Hematopoietic multipotent progenitor cell (in vitro differentiated cells): ENCODE measurements around the gene BPIFB6. TPM values are rescaled to one million over a fixed set of nuclear protein-coding genes. Genes with fewer than 3 reads are reported as not detected.

ENCODE experiments used
- DNase-seq, 3 donors: peaks; one replicate each; pipeline ENCODE4 v3.0.0-alpha.2; 2011 to 2015; ENCODE audit warnings: low read depth in 2 of 3, low spot score in 2 of 3
- total RNA-seq: library from RNA; depleted of rRNA; stranded (reverse); fragments of >200 nt; gene quantifications from one replicate; pipeline ENCODE4 v1.2.3, GENCODE V29; 2012

The BPIFB6 gene
- total RNA-seq, 1 donor, result not detected

GRCh38 chr20:33082546-33082945 is 51.1 kb downstream of the BPIFB6 start:
- DNase-seq, result no peak

- no peak for DNase-seq
Observed at GRCh38 chr20:33083544-33084340, 52.3 kb downstream of the BPIFB6 start.

- DNase-seq, result no peak
Observed at GRCh38 chr20:33084722-33085121, 53.3 kb downstream of the BPIFB6 start.

GRCh38 chr20:33086052-33086722 is 54.7 kb downstream of the BPIFB6 start:
- no peak for DNase-seq

GRCh38 chr20:33091147-33091546 is 59.7 kb downstream of the BPIFB6 start:
- DNase-seq, result no peak

GRCh38 chr20:33091693-33092092 is 60.2 kb downstream of the BPIFB6 start:
- DNase-seq, result no peak

GRCh38 chr20:33092361-33092760 is 60.9 kb downstream of the BPIFB6 start:
- no peak for DNase-seq

GRCh38 chr20:33093074-33093473 is 61.6 kb downstream of the BPIFB6 start:
- no peak for DNase-seq

GRCh38 chr20:33093582-33093981 is 62.1 kb downstream of the BPIFB6 start:
- no peak for DNase-seq

Other genes starting within 250 kb of the BPIFB6 start
- 39.9 TPM for gene MAPRE1, start 211.7 kb upstream of the BPIFB6 start, total RNA-seq
- under 0.01 TPM for gene EFCAB8, start 172.7 kb upstream of the BPIFB6 start, total RNA-seq
- gene SUN5, start 27.2 kb upstream of the BPIFB6 start, total RNA-seq, result not detected
- gene BPIFB2, start 23.9 kb upstream of the BPIFB6 start, total RNA-seq, result not detected
- gene BPIFB3, start 22.3 kb downstream of the BPIFB6 start, total RNA-seq, result not detected
- not detected for gene BPIFB4, start 48.0 kb downstream of the BPIFB6 start, total RNA-seq
- not detected for gene BPIFA2, start 136.5 kb downstream of the BPIFB6 start, total RNA-seq
- gene BPIFA3, start 185.7 kb downstream of the BPIFB6 start, total RNA-seq, result not detected
- not detected for gene BPIFA1, start 204.3 kb downstream of the BPIFB6 start, total RNA-seq